ENCODE results near the gene TRIP12.
"Not testable (repeated sequence)": the region's sequence is repeated elsewhere in the genome, so short reads cannot be mapped to it uniquely, and the experiment has no call there.

Gene TRIP12

GRCh38 chr2:229757462-229757861 is 164.3 kb downstream of the TRIP12 start:
- not testable (repeated sequence) for ATAC-seq

DNA sequence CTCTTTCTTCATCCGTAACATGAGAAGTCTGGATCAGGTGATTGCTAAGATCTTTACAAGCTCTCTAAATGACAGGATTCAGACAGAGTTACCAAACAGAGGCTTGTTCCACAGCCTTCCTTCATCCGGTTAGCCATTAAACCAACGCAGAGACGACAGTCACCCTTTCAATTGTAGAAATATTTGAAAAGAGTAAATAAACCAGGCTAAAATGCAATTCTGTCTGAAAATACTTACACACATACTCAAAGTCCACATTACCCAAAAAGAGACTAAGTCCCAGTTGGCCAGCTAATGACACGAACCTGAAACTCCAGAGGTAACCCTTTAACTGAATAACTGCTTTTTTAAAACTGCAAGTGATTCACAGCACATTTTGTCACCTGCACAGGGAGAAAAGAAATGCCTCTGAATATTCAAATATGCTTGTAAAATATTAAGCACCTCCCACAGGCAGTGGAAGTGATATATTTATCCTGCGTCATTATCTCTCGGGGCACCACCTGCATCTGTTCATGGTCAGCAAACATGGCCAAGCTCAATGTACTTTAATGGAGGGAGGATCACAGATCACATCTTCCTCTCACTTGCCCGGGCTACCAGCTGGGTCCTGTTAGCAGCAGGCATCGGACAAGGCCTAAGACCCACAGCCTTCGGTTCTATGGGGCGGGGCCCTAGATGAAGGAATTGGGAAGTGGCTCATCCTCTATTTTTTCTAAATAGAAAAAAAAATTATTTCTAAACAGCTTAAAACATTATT is 168.7 kb downstream of the TRIP12 start:
- ATAC-seq = no peak

DNA sequence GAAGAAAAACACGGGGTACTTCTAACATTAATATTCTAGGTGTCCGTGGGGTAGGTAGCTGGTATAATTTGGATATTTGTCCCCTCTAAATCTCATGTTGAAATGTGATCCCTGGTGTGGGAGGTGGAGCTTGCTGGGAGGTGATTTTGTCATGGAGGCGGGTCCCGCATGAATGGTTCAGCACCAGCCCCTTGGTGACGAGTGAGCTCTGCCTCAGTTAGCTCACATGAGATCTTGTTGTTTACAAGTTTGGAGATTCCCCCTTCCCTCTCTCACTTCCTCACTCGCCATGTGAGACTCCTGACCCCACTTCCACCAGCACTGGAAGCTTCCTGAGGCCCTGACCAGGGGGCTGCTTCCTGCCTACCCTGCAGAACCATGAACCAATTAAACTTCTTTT is 172.0 kb downstream of the TRIP12 start:
- ATAC-seq = no peak

DNA sequence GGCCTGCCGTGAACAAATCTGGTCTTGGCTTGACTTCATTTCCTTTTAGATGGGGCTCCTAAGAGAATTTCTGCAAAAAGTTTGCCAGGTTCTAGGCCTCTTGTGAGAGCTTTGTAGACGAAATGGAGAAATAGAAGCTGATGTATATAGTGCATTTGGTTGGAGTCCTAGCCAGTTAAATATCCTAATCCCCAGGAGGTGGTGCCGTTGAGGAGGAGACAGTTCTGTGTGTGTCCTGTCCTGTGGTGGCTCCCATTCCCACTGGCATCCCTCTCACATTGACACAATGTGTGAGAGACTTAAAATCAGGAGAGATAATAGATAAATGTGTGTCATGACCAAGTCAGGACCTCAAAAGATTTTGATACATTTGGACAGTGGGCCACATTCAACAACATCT is 172.9 kb downstream of the TRIP12 start:
- no peak for ATAC-seq

DNA sequence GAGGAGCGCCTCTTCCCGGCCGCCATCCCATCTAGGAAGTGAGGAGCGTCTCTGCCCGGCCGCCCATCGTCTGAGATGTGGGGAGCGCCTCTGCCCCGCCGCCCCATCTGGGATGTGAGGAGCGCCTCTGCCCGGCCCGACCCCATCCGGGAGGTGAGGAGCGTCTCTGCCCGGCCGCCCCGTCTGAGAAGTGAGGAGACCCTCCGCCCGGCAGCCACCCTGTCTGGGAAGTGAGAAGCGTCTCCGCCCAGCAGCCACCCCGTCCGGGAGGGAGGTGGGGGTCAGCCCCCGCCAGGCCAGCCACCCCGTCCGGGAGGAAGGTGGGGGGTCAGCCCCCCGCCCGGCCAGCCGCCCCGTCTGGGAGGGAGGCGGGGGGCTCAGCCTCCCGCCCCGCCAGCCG is 179.1 kb downstream of the TRIP12 start:
- not testable (repeated sequence) for ATAC-seq

DNA sequence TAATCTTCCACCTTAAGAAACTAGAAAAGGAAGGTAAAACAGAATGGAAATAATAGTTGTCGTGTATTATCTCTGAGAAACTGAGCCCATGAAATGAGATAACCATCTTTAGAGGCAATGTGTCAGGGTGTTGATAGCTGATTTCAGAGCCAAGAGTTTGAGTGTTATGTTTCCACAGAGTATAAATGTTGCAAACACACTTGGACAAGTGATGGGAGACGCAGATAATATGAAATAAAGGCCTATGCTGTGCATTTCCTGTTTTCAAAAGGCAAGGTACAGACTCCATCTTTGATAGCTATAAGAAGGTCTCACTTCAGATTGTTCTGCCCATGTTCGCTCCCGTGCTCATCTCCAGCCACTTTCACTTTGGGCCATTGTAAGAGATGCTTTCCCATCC is 181.5 kb downstream of the TRIP12 start:
- no peak for ATAC-seq

DNA sequence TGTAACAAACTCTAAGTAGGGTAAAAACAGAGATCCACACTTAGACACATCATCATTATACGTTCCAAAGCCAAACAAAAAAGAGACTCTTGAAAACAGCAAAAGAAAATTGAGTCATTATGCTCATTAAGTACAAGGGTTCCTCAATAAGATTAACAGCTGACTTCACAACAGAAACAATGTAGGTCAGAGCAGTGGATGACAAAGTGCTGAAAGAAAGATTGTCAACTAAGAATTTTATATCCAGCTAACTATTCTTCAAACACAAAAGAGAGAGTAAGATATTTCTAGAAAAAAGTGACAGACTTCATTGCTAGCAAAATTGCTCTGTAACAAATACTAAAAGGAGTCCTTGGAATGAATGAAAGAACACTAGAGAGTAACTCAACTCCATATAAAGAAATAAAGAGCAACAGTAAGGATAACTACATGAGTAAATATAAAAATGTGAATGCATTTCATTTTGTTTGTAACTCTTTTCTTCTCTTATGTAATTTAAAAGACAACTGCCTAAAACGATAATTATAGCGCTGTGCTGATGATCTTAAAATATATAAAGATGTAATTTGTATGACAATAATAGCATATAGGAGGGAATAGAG is 183.7 kb downstream of the TRIP12 start:
- no peak for ATAC-seq

GRCh38 chr2:229734410-229734809 is 187.4 kb downstream of the TRIP12 start:
- no peak for ATAC-seq

DNA sequence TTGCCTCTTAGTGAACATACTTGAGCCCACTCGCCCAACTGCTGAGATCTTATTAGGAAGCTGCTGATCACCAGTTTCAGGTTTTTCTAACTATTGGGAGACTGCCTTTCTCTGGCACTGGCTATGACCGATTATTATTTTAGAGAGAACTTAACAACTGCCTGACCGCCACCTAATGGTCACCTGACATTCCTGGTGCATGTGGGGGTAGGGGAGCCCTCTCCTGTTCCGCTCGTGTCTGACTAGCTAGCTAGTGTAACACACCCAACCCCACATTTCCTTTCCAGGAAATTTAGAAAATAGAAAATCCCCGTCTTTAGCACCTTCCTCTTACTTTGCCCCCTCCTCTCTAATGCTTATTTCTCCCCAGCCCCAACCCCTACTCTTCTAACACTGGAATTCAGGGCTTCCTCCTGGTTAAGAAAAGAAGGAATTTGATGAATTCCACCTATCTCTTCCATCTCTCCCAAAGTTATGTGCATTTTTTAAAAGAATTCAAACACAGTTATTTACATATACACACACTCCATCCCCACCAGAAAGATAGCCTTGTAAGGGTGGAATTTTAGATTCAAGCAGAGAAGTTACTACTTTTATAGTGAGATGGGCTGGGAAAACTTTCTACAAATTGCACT is 188.1 kb downstream of the TRIP12 start:
- ATAC-seq = no peak

GRCh38 chr2:229732897-229733296 is 188.9 kb downstream of the TRIP12 start:
- no peak for ATAC-seq

DNA sequence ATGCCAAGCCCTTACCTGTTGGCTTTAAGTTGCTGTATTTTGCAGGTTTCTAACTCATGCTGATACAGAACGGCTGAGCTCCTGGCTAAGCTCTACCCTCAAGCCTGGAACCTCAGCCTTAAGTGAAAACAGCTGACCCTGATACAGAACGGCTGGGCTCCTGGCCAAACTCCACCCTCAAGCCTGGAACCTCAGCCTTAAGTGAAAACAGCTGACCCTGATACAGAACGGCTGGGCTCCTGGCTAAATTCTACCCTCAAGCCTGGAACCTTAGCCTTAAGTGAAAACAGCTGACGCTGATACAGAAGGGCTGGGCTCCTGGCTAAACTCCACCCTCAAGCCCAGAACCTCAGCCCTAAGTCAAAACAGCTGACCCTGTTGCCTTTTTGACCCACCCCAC is 189.9 kb downstream of the TRIP12 start:
- no peak for ATAC-seq

DNA sequence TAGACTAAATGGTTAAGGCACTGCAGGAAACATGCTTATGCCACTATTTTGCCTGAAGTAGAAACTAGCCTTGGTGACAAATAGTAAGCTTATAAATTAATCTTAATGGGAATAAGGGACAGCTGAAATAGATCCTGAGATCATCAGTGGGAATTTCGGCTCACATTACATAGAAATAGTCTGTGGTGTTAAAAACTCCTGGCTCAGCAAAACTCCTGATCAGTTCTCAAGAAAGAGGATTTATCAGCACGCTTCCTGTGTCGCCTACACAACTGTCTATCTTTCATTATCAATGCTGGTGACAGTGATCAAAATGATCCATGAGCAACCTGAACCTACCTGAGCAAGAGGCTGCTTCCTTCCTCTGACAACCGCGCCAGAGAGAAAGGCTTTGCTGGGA is 190.4 kb downstream of the TRIP12 start:
- no peak for ATAC-seq

- ATAC-seq = no peak
Observed at GRCh38 chr2:229728370-229728769, 193.4 kb downstream of the TRIP12 start.

DNA sequence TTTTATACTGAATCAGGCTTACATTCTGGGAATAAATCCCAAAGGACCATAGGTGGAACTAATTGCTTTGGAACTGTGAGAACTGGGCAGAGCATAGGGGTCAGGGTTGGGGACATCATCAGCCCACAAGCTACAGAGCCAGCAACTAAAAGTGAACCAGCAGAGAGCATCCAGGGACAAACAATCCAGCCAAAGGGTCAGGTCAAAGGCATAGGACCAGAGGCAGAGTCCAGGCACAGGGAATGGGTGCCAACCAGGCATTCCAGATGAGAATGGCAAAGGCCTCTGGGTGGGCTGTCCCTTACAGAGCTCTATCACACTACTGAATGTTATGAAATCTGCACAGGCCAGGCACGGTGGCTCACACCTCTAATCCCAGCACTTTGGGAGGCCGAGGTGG is 195.2 kb downstream of the TRIP12 start:
- no peak for ATAC-seq

DNA sequence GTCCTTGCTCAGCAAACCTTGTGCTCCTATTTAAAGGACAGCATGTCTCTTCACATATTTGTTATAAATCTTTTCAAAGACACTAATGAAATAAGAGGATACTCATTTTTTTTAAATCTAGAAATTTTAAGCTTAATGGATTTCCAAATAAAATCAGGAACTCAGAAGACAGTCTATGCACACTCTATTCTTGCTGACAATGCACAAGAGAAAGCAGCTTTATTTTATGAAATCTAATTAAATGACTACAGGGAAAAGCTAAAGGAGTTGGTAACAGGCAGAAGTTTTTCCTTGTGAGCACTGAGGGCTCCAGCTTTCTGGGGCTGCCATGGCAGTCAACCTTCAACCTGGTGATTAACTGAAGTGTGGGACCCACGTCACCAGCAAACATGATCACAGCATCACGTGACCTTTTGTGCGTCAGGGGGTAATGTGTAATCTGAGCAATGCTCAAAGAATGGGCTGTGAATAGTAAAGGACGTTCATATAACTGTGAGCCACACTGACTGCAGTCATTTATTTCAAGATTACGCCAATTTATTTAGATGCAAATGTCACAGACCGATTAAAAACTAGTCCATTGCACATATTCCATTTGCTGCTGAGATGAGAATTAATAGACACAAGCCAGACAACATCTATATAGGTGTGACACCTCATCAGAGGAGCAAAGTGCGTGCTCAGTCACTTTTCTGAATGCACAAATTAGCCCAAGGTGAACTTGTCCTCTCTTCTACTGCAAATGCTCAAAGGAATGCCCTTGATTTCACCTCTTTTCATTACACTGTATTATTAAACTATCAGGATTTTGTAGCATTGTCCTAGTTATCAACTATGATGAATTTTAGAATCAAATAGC is 195.9 kb downstream of the TRIP12 start:
- no peak for ATAC-seq

- not testable (repeated sequence) for ATAC-seq
Observed at GRCh38 chr2:229723192-229723591, 198.6 kb downstream of the TRIP12 start.

DNA sequence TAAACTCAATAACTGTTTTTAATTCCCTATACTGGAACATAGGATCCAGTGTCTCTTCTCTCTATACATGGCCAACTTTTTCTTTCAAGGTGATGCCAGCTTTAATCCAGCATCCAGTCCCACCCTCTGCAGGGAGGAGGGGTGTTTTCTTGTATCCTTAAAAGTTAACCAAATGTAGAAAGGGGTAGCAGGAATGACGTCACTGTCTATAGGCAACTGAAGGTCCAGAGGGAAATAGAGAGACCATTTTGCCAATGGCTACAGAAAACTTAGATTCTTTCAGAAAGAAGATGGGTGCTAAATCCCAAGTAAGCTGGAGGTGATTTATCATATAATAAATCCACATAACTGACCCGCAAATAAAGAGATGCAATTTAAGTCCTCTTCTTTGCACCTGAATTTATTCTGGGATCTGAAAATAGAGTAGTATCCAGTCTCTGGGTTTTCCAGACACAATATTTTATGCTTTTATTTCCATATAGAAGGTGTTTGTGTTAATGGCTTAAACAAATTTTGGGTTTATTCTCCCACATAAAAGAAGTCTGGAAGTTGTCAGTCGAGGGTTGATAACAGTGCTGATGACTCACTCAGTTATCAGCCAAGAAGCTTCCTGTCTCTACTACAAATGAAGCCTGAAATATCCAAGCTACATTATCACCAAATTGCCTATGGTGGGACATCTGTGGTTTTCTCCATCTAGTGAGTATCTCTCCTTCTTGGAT is 201.7 kb downstream of the TRIP12 start:
- no peak for ATAC-seq

- no peak for ATAC-seq
Observed at GRCh38 chr2:229718057-229718456, 203.8 kb downstream of the TRIP12 start.

GRCh38 chr2:229715895-229716507 is 205.8 kb downstream of the TRIP12 start:
- no peak for ATAC-seq

- peak; percentile 40 to 46 for ATAC-seq
Observed at GRCh38 chr2:229714736-229715541, 206.9 kb downstream of the TRIP12 start.
